ENCODE data around the gene VTI1A.
"Not testable (repeated sequence)": the region's sequence is repeated elsewhere in the genome, so short reads cannot be mapped to it uniquely, and the experiment has no call there.

Gene VTI1A

DNA sequence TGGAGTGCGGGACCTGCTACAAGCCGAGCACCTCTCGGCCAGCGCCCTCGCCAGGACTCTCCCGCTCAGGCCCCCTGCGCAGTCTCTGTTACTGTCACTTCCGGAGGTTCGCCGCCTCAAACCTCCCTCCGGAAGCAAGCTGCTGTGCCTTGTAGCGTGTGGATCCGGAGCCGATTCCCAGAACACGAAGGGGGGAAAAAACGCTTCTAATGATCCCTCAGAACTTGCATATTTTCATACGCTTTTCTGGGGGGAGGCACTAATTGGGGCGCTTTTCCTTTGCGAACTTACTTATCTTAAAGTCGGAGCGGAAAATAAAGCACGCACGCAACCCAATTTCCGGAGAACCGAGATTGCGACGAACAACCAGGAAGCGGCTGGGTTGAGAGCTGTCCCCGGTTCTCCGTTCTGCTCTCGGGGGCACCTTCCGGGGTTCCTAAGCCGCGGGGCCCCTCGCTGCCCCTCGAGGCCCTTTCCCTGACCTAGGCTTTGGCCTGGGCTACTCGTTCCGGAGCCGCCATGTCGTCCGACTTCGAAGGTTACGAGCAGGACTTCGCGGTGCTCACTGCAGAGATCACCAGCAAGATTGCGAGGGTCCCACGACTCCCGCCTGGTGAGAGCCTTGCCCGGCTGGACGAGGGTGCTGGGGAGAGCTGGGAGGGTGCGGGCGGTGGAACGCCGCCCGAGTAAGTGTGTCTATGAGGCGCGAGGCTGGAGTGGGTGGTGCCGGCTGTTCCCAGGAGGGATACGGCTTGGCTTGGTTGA is at the start of gene VTI1A, which contains the start of gene ZDHHC6:
Gene VTI1A (plus strand): TSS at position 361 of the 765 bp plus-strand sequence. CDS start 159 bp downstream, at position 520.
Gene ZDHHC6 (minus strand): TSS at position 60 of the 765 bp plus-strand sequence. CDS start 1,478 bp downstream, outside the sequence.
- peak; percentile 92 to 93 for ATAC-seq

DNA sequence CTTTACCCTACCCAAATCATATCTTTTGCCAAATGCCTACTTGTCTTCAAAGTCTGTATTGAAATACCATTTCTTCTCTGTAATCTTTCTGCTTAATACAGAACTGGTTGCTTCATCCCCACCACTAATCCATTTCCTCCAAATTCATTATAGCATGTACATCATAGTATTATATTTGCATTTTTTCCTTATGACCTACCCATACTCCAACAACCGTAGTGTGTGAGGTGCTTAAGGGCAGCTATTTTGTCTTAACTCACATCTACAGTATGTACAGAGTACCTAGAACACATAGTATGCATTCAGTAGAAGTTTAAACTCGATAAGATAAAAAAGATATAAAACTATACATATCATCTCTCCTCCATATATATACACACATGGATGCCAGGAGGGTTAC is 49.4 kb upstream of the VTI1A start:
- ATAC-seq, result no peak

GRCh38 chr10:112402917-112403316 is 44.1 kb upstream of the VTI1A start:
- no peak for ATAC-seq

DNA sequence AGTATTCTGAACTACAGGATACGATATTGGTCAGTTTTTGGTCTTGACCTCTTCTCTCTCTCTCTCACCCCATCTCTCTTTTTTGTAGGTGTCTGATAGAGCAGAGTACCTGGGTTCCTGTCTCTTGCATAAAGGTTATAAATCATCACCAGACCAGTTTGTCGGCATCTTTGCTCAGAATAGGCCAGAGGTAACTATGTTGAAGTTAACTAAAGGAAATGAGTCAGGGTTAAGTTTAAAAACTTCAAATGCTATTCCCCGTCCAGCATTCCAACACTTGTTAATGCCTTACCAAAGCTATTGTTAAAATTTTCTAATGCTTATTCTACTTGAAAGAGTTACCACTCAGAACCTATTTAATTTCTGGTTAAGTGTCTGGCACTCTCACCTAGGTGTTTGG is 42.4 kb upstream of the VTI1A start:
- no peak for ATAC-seq

DNA sequence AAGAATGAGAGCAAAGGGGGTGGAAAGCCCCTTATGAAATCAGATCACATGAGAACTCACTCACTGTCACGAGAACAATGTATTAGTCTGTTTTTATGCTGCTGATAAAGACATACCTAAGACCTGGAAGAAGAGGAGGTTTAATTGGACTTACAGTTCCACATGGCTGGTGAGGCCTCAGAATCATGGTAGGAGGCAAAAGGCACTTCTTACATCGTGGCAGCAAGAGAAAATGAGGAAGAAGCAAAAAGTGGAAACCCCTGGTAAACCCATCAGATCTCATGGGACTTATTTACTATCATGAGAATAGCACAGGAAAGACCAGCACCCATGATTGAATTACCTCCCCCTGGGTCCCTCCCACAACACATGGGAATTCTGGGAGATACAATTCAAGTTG is 40.2 kb upstream of the VTI1A start:
- not testable (repeated sequence) for ATAC-seq

- ATAC-seq, result no peak
Measured at GRCh38 chr10:112407696-112408095, 39.3 kb upstream of the VTI1A start.

DNA sequence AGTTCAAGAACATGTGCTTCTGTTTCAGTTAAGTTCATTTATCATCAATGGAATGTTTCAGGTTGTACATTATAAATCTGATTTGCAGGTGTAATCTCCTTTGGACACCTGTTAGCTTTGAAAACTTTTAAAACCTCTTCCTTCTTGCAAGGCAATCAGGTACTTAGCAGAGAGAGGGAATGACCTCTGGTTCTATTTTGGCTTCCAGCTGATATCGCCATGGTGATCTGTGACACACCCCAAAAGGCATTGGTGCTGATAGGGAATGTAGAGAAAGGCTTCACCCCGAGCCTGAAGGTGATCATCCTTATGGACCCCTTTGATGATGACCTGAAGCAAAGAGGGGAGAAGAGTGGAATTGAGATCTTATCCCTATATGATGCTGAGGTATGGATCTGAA is 37.7 kb upstream of the VTI1A start:
- no peak for ATAC-seq

- ATAC-seq, result no peak
Measured at GRCh38 chr10:112409755-112410154, 37.3 kb upstream of the VTI1A start.

DNA sequence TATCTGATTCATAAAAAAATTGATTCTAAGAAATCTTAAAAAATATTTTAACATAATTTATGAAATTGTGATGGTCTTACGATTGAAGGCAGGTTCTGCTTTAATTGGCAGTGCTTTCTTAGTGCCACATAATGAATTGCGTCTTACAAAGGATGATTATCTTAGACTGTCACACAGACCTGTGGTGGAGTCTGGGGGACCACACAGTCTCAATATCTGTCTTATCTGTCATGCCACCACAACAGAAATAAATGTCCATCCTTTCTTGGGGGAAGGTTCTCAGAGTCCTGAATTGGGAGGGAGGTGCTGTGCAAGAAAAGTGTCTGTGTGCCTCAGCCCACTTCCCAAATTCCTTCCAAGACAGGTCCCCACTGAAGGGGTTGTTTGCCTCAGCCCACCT is 34.3 kb upstream of the VTI1A start:
- no peak for ATAC-seq

DNA sequence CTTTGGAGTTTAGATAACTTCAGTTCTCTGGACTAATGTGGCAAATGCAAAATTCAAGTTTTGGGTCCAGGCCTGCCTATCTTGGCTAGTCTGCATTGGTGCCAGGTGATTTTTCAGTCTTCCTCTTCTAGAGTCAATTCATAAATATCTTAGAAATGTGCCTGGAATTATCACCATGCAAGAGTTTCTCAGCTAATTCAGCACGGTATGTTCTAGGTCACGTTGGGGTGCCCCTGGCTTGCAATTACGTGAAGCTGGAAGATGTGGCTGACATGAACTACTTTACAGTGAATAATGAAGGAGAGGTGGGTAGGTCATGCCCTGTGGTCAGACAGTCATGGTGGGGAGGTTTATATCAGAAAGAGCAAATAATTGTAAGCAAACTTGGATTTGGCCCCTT is 25.3 kb upstream of the VTI1A start:
- no peak for ATAC-seq

- no peak for ATAC-seq
Measured at GRCh38 chr10:112424651-112425050, 22.4 kb upstream of the VTI1A start.

- no peak for ATAC-seq
Measured at GRCh38 chr10:112426111-112426510, 20.9 kb upstream of the VTI1A start.

- ATAC-seq, result no peak
Measured at GRCh38 chr10:112429147-112429546, 17.9 kb upstream of the VTI1A start.

DNA sequence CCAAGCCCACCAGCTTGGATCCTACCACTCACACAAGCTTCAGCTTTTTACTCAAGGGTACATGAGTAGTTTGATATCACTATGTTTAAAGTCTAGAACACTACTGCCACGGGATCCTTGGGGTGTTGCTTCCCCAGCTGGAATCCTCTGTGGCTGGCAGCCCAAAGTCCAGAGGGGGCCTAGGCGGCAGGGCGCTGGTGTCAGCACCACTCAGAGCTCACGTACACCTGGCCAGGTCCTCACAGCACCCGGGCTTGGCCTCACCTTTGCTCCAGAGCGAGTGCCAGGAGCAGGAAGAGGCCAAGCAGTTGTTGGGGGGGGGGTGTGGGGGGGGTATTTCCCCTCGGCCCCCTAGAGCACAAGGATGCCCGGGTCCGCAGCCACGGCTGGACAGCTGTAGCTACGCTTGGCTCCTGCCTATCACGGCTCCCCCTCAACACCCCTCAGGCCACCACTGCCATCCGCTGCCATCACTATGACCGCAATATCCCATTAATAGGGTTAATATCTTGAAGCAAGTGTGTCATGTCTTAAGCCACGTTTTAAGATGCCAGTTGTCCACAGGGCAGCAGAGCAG is 17.3 kb upstream of the VTI1A start:
- no peak for ATAC-seq

- ATAC-seq, result no peak
Measured at GRCh38 chr10:112433136-112433535, 13.9 kb upstream of the VTI1A start.

- peak in 1 of 2 donors; percentile 17 for ATAC-seq
Measured at GRCh38 chr10:112434988-112435619, 11.9 kb upstream of the VTI1A start.

DNA sequence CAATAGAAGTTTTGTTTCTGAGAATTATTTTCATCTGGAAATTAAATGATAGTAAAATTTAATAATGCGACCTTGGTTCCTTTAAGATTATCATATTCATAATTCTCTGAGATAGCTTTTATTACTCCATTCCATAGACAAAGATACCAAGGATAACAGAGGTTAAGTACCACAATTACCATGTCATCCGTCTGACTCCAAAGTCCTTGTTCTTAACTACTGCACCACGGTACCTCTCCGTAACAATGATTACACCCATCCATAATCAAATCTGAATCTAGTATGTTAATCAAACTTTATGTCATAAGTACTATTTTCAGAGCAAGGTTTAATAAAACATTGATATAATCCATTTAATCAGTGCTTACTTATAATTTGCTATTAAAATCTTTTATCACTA is 8.7 kb upstream of the VTI1A start:
- ATAC-seq, result no peak

DNA sequence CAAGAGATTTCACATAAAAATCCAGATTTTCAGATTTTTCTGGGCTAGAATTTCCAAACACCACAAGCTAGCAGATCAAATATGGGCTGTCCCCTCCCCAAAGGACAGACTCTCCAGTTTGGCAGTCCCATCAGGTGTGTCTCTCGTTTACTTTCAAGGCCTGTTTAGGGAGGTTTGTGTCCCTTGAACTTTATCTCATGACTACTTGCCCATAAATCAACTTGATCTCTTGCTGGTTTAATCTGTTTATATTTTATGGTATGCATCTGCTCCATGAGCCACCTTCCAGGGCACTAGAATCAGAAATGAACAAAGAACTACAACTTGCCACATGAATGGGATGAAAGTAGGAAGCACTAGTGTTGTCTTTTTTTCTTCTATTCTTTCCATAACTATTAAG is 5.5 kb upstream of the VTI1A start:
- no peak for ATAC-seq

DNA sequence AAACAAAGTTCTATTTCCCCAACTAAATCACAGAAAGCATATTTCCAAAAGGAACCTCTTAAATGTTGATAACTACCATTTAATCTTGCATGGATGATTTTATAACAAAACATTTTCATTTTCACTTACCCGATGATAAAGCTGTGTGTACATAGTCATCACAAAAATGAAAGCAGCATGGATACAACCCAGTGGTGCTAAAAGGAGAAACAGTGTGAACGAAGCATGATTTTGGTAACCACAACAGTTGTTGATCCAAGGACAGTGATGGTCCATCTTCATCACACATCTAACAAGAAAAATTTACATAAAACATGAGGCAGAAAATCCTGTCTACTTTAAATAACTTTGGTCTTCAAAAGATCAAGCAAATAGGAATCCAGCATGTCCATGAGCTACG is 5.0 kb upstream of the VTI1A start:
- ATAC-seq, result peak; percentile 30 to 47

- no peak for ATAC-seq
Measured at GRCh38 chr10:112446055-112446854, 760 bp upstream of the VTI1A start.

- ATAC-seq, result no peak
Measured at GRCh38 chr10:112447620-112447928, 559 bp downstream of the VTI1A start.

DNA sequence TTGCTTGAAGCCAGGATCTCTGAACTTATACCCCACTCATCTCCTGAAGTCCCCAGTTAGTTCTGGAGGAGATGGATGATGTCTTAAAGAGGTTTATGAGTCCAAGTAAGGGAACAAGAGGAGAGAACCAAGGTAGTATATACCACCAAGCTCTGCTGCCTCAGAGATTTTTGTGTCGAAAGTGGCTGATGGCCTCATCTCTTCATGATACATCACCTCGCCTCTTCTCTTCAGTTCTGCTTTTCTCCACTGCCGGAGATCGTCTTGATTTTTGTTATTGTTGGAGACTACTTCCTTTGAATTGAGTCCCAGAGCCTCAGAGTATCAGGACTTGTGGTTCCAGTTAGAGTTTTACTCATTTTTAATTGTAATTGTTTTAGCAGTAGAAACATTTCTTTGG is 1.9 kb downstream of the VTI1A start:
- ATAC-seq, result no peak
